ENCODE measurements around the gene RCC2. TPM values are rescaled to one million over a fixed set of nuclear protein-coding genes. Genes with fewer than 3 reads are reported as not detected.

The RCC2 gene
- total RNA-seq, 1 experiment from 2014 or later, result 82.7 TPM

- CTCF ChIA-PET, result no interaction called here
- Histone ChIP-seq H3K36me3 (ENCODE audit: low read depth, low read length) (peaks cover 81% of the 10 kb centered on the region), H3K9ac (ENCODE audit: low read length) (no peak overlapping the region), H3K4me2 (ENCODE audit: low read length) (no peak overlapping the region), H3K27ac (ENCODE audit: low read length) (no peak overlapping the region), H3K79me2 (ENCODE audit: low read length) (peaks cover 28% of the 10 kb centered on the region; the same call in 1 of the 2 replicates), H4K20me1 (ENCODE audit: low read length) (peaks cover 9% of the 10 kb centered on the region; the same call in 1 of the 2 replicates), H3F3A (ENCODE audit: low read length, unreplicated experiment) (no peaks in the 10 kb centered on the region), H3K4me3 (ENCODE audit: low read length) (no peak overlapping the region), H3K9me2 (replicated peaks; ENCODE audit: low read length) (no peaks in the 10 kb centered on the region), H3K9me3 (ENCODE audit: low read length) (no peaks in the 10 kb centered on the region), H3K4me1 (ENCODE audit: insufficient read depth, low read length) (no peaks in the 10 kb centered on the region), H2AFZ (ENCODE audit: low read length) (no peak overlapping the region), H3K27me3 (ENCODE audit: low read length) (no peaks in the 10 kb centered on the region)
- POLR2A ChIA-PET (ENCODE audit: unreplicated experiment), result no interaction called here
- DNase-seq (no peak), ATAC-seq (no peak)
- TF ChIP-seq EZH2phosphoT487 (IDR thresholded peaks at IDR 0.05; ENCODE audit: borderline replicate concordance, low read length), result no peak
- TF ChIP-seq CTCF (conservative IDR thresholded peaks at IDR 0.05; ENCODE audit: low read depth, low read length), result no peak
- BruUV-seq (replicated peaks), result no TSS peak
- intact Hi-C loops (cut with micrococcal nuclease), result loop anchor here (2.0 kb wide), 1 partner anchor 64 kb away; no protein-coding TSS in a partner anchor
Measured at GRCh38 chr1:17420391-17420918, 19.0 kb downstream of the RCC2 start.

- no peak overlapping the region for H3K4me2 ChIP-seq (ENCODE audit: low read length)
- no peak overlapping the region for H3K4me3 ChIP-seq (ENCODE audit: low read length)
- ChIA-PET CTCF (no interaction called here), POLR2A (ENCODE audit: unreplicated experiment) (no interaction called here)
- H3K79me2 ChIP-seq (ENCODE audit: low read length), result peaks cover 21% of the 10 kb centered on the region; the same call in 1 of the 2 replicates
- no peaks in the 10 kb centered on the region for H3K27me3 ChIP-seq (ENCODE audit: low read length)
- no peak overlapping the region for H3K27ac ChIP-seq (ENCODE audit: low read length)
- no peak overlapping the region for H3K9ac ChIP-seq (ENCODE audit: low read length)
- intact Hi-C loops (cut with micrococcal nuclease), result loop anchor here (2.0 kb wide), 1 partner anchor 65 kb away; no protein-coding TSS in a partner anchor
- DNase-seq, result peak; percentile 56
- no TSS peak for BruUV-seq (replicated peaks)
- no peaks in the 10 kb centered on the region for H3K9me2 ChIP-seq (replicated peaks; ENCODE audit: low read length)
- H2AFZ ChIP-seq (ENCODE audit: low read length), result no peak overlapping the region
- peaks cover 82% of the 10 kb centered on the region for H3K36me3 ChIP-seq (ENCODE audit: low read depth, low read length)
- peak; percentile 71 for ATAC-seq
- H3F3A ChIP-seq (ENCODE audit: low read length, unreplicated experiment), result no peaks in the 10 kb centered on the region
- TF ChIP-seq CTCF (conservative IDR thresholded peaks at IDR 0.05; ENCODE audit: low read depth, low read length) (peak; percentile 98), EZH2phosphoT487 (IDR thresholded peaks at IDR 0.05; ENCODE audit: borderline replicate concordance, low read length) (no peak), EZH2 (IDR thresholded peaks at IDR 0.05; ENCODE audit: low read length, unreplicated experiment) (no peak)
- no peaks in the 10 kb centered on the region for H3K9me3 ChIP-seq (ENCODE audit: low read length)
- H4K20me1 ChIP-seq (ENCODE audit: low read length), result peaks cover 9% of the 10 kb centered on the region; the same call in 1 of the 2 replicates
- H3K4me1 ChIP-seq (ENCODE audit: insufficient read depth, low read length), result no peaks in the 10 kb centered on the region
Measured at GRCh38 chr1:17419626-17420328, 19.7 kb downstream of the RCC2 start.

GRCh38 chr1:17416389-17416788, 23.1 kb downstream of the RCC2 start:
- H4K20me1 ChIP-seq (ENCODE audit: low read length), result no peaks in the 10 kb centered on the region
- no peak overlapping the region for H3K4me3 ChIP-seq (ENCODE audit: low read length)
- no TSS peak for BruUV-seq (replicated peaks)
- H3K9me2 ChIP-seq (replicated peaks; ENCODE audit: low read length), result no peaks in the 10 kb centered on the region
- no peaks in the 10 kb centered on the region for H3K27me3 ChIP-seq (ENCODE audit: low read length)
- H3F3A ChIP-seq (ENCODE audit: low read length, unreplicated experiment), result no peaks in the 10 kb centered on the region
- H3K9me3 ChIP-seq (ENCODE audit: low read length), result no peaks in the 10 kb centered on the region
- ChIA-PET CTCF (no interaction called here), POLR2A (ENCODE audit: unreplicated experiment) (interaction anchor here (0.6 kb wide), 1 partner anchor 182 kb away, joined by 5 read pairs; no protein-coding TSS in a partner anchor)
- no peak overlapping the region for H3K27ac ChIP-seq (ENCODE audit: low read length)
- H3K36me3 ChIP-seq (ENCODE audit: low read depth, low read length), result peaks cover 84% of the 10 kb centered on the region
- H3K4me1 ChIP-seq (ENCODE audit: insufficient read depth, low read length), result no peaks in the 10 kb centered on the region
- intact Hi-C loops (cut with micrococcal nuclease), result no loop called here
- ATAC-seq, result no peak
- TF ChIP-seq EZH2 (IDR thresholded peaks at IDR 0.05; ENCODE audit: low read length, unreplicated experiment) (no peak), EZH2phosphoT487 (IDR thresholded peaks at IDR 0.05; ENCODE audit: borderline replicate concordance, low read length) (no peak), CTCF (conservative IDR thresholded peaks at IDR 0.05; ENCODE audit: low read depth, low read length) (no peak)
- no peak overlapping the region for H3K4me2 ChIP-seq (ENCODE audit: low read length)
- no peak for DNase-seq
- H2AFZ ChIP-seq (ENCODE audit: low read length), result no peak overlapping the region
- peaks cover 10% of the 10 kb centered on the region; the same call in 1 of the 2 replicates for H3K79me2 ChIP-seq (ENCODE audit: low read length)
- H3K9ac ChIP-seq (ENCODE audit: low read length), result no peak overlapping the region

All from PC-3 (cell line).